ENCODE measurements around the gene NAA80. TPM values are rescaled to one million over a fixed set of nuclear protein-coding genes. Genes with fewer than 3 reads are reported as not detected.

The NAA80 gene
- total and polyA plus RNA-seq, 10 of the 15 experiments (the other 5 are each of a cell fraction or from before 2014, with no cell fraction given), result 0.48 to 12.7 (median 6.7) TPM

- TF ChIP-seq GABPA (IDR thresholded peaks at IDR 0.05; ENCODE audit: low read depth) (no peak), SPI1 (IDR thresholded peaks at IDR 0.05; ENCODE audit: borderline replicate concordance, insufficient read depth, low read depth, low read length) (0 out of 2 replicates have a peak, but pooled peaks have one; percentile 21), MLLT1 (IDR thresholded peaks at IDR 0.05) (no peak), ZBED1 (IDR thresholded peaks at IDR 0.05; ENCODE audit: borderline replicate concordance) (no peak), ATF2 (IDR thresholded peaks at IDR 0.05; ENCODE audit: low read length) (no peak), CUX1 (IDR thresholded peaks at IDR 0.05; ENCODE audit: insufficient replicate concordance, low read depth, low read length) (no peak), CREB1 (IDR thresholded peaks at IDR 0.05; ENCODE audit: low read depth) (no peak)
These were observed 39.8 kb upstream of the NAA80 start (continued) for GRCh38 chr3:50338965-50339364.

All from GM12878 (cell line).